Lung (tissue), 12 donors: ENCODE measurements around the gene FBF1. TPM values are rescaled to one million over a fixed set of nuclear protein-coding genes. Genes with fewer than 3 reads are reported as not detected.

Source experiments
- ATAC-seq: fragments of 200-7000 bp; cut with Tn5 transposase; one replicate; pipeline ENCODE4 v1.9.1; 2020; ENCODE audit warnings: moderate number of reproducible peaks; ENCODE audit not compliant: insufficient read depth, low FRiP score
- DNase-seq, 3 donors: peaks; one replicate each; pipeline ENCODE4 v3.0.0-alpha.2; 2013 to 2017
- H3K27ac ChIP-seq, 2 donors: one replicate each; pipeline ENCODE4 v1.5.1; 2013; ENCODE audit warnings: mild to moderate bottlenecking in 2 of 2, moderate library complexity in 2 of 2, control low read depth in 1 of 2, inconsistent platforms in 1 of 2, low read depth in 1 of 2, low read length in 1 of 2
- H3K27me3 ChIP-seq, 3 donors: one replicate each; pipeline ENCODE4 v1.5.1; 2013; ENCODE audit warnings: low read length in 2 of 3; ENCODE audit not compliant: control insufficient read depth in 3 of 3, insufficient read depth in 3 of 3
- H3K36me3 ChIP-seq, 4 donors: one replicate each; pipeline ENCODE4 v1.5.1; 2013; ENCODE audit warnings: low read length in 4 of 4, mild to moderate bottlenecking in 1 of 4, moderate library complexity in 1 of 4; ENCODE audit not compliant: control insufficient read depth in 4 of 4, insufficient read depth in 4 of 4
- H3K4me1 ChIP-seq, 5 donors: one replicate each; pipeline ENCODE4 v1.5.1; 2013; ENCODE audit warnings: low read length in 5 of 5, mild to moderate bottlenecking in 2 of 5, moderate library complexity in 1 of 5; ENCODE audit not compliant: control insufficient read depth in 5 of 5, insufficient read depth in 5 of 5
- H3K4me3 ChIP-seq: one replicate; pipeline ENCODE4 v1.5.1; 2013; ENCODE audit warnings: mild to moderate bottlenecking, control low read depth, moderate library complexity
- H3K9ac ChIP-seq, 2 donors: one replicate each; pipeline ENCODE4 v1.5.1; 2013; ENCODE audit warnings: low read length in 2 of 2, control low read depth in 1 of 2; ENCODE audit not compliant: insufficient read depth in 1 of 2
- H3K9me3 ChIP-seq, 4 donors: one replicate each; pipeline ENCODE4 v1.5.1; 2013; ENCODE audit warnings: low read length in 3 of 4, mild to moderate bottlenecking in 1 of 4, moderate library complexity in 1 of 4; ENCODE audit not compliant: control insufficient read depth in 4 of 4, insufficient read depth in 3 of 4
- WGBS, 2 donors: extraction: QIAGEN DNeasy Blood & Tissue Kit; methylation state at CpG; one replicate each; pipeline ENCODE4 v1.1.7; 2013; 5-methylcytosine and 5-hydroxymethylcytosine counted together
- polyA plus RNA-seq, 2 donors: library from polyadenylated mRNA; stranded (reverse); fragments of 200-250 nt; gene quantifications; one replicate each; pipeline ENCODE4 v1.2.1, GENCODE V29; 2013
- total RNA-seq, 2 donors: library from RNA; depleted of rRNA in 1 of 2; stranded (reverse); fragments of >200 nt in 1 of 2; gene quantifications; one replicate each; pipeline ENCODE4 v1.2.1, GENCODE V29; 2014 to 2021
- TF ChIP-seq, protein P1 (sequence below): IDR thresholded peaks from 2 replicates; pipeline ENCODE4 v1.5.1; 2012; ENCODE audit warnings: mild to moderate bottlenecking; ENCODE audit errors: control extremely low read depth, extremely low read depth
- donor health status: control.
- donor health status: control.
- donor health status: Bipolar disorder and iron deficiency.
- donor health status: healthy.
- donor health status: DM: yes; HTN: yes; CAD: no.

The FBF1 gene
- total and polyA plus RNA-seq, 4 donors, result 4.6 to 18.7 (median 13.1) TPM

DNA sequence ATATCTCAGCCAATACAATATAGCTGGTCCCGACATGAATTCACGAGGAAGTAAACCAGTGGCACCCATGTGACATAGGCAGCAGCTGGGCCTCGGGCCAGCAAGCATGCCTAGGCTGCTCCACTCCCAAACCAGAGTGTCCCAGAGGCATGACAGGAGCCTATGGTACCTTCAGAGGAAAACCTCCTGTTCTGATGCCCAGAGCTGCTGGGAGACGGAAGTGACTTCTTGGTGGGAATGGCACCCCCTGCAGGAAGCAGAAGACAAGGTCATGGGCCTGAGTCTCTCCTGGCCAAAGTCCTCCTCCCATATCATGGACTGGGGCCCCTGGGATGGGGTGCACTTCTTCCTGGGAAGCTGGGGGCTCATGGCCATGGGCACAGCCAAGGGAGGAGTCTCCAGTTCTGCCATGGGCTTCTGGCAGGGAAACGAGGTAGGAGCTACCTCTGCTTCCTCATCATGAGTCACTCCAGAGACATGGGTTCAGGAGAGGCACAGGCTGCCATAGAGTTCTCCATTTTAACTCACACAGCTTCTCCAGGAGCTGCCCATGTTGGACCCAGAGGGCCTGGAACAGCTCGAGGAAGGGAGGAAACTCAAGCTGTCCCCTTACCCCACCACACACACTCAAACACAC lies 13.4 kb downstream of the FBF1 start:
- TF ChIP-seq, protein P1, sequence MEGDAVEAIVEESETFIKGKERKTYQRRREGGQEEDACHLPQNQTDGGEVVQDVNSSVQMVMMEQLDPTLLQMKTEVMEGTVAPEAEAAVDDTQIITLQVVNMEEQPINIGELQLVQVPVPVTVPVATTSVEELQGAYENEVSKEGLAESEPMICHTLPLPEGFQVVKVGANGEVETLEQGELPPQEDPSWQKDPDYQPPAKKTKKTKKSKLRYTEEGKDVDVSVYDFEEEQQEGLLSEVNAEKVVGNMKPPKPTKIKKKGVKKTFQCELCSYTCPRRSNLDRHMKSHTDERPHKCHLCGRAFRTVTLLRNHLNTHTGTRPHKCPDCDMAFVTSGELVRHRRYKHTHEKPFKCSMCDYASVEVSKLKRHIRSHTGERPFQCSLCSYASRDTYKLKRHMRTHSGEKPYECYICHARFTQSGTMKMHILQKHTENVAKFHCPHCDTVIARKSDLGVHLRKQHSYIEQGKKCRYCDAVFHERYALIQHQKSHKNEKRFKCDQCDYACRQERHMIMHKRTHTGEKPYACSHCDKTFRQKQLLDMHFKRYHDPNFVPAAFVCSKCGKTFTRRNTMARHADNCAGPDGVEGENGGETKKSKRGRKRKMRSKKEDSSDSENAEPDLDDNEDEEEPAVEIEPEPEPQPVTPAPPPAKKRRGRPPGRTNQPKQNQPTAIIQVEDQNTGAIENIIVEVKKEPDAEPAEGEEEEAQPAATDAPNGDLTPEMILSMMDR, result peak; percentile 2
- no peaks in the 10 kb centered on the region for H3K9me3 ChIP-seq
- ATAC-seq (peak; percentile 85), DNase-seq (peak in 2 of 3 donors; percentile 25 to 37)
- H3K27ac ChIP-seq, result no peak overlapping the region
- no peak overlapping the region for H3K4me3 ChIP-seq
- H3K36me3 ChIP-seq, result peaks cover 0 to 1% (median 0%) of the 10 kb centered on the region in 4 donors
- 46 to 52% methylated on average over 6 of the region's 6 CpGs for WGBS, 2 donors
- H3K9ac ChIP-seq, result peak overlapping the region in 1 of 2 donors; percentile 17
- H3K4me1 ChIP-seq, result no peaks in the 10 kb centered on the region
- no peaks in the 10 kb centered on the region for H3K27me3 ChIP-seq

DNA sequence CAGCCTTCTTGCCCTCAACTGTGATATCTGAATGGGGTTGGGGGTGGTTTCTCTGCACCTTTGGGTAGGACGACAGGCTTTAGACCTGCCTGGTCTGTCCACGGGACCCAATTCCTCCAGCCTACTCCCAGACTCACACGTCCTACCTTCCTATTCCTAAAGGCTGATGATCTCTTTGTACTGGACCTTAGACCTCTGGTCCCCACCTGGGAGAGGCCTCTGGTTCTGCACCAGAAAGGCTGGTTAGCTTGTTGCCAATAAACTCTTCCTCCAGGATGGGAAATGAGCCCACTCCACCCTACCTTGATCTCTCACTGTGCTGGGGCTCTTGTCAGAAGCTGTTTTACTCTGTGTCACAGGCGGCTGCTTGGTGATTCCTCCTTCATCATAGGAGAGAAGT lies 14.4 kb downstream of the FBF1 start:
- 96 to 97% methylated on average over 4 of the region's 4 CpGs for WGBS, 2 donors
- DNase-seq (no peak), ATAC-seq (no peak)
- H3K9me3 ChIP-seq, result no peaks in the 10 kb centered on the region
- no peaks in the 10 kb centered on the region for H3K36me3 ChIP-seq
- H3K9ac ChIP-seq, result no peak overlapping the region
- no peaks in the 10 kb centered on the region for H3K4me1 ChIP-seq
- no peaks in the 10 kb centered on the region for H3K27me3 ChIP-seq
- TF ChIP-seq, protein P1, result no peak
- no peak overlapping the region for H3K4me3 ChIP-seq
- H3K27ac ChIP-seq, result no peak overlapping the region

DNA sequence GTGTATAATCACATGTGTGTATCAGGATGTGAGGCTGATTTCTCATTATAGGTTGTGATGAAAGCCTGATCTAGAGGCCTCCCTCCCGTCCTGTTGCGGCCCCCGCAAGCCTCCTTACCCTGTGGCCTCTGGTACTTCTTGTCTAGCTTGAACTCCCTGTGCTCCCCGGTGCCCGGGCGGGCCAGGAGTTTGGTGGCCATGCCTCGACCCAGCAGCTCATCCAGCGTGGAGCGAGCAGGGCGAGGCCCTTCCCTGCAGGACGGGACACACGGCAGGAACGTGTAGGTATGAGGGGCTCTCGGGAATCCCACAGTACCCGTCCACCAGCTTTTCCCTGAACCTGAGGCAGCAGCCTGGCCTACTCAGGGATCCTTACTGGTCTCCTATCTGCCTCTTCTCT lies 14.9 kb downstream of the FBF1 start:
- H3K4me1 ChIP-seq, result no peaks in the 10 kb centered on the region
- WGBS, 2 donors, result 95 to 97% methylated on average over 15 of the region's 15 CpGs
- no peaks in the 10 kb centered on the region for H3K27me3 ChIP-seq
- H3K27ac ChIP-seq, result no peak overlapping the region
- no peak for DNase-seq
- TF ChIP-seq, protein P1, result no peak
- H3K9ac ChIP-seq, result no peak overlapping the region
- H3K36me3 ChIP-seq, result no peaks in the 10 kb centered on the region
- no peaks in the 10 kb centered on the region for H3K9me3 ChIP-seq
- no peak for ATAC-seq
- no peak overlapping the region for H3K4me3 ChIP-seq

DNA sequence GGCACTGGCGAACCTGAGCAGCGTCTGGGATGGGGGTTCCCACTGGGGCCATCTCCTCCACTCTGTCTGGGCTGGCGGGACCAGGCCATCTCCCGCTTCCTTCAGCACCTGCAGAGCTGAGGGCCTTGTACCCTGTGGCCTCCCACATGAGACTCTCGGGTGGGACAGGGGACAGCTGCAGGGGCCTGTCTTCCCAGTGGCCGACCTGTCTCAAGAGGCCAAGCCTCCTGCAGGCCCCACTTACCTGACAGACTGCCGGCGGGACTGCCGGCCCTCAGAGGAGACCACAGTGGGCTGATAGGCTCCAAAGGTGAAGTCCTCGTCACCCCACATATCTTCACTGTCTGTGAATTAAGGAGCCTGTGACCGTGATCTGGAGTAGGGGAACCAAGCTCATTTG lies 15.7 kb downstream of the FBF1 start:
- H3K4me1 ChIP-seq, result no peaks in the 10 kb centered on the region
- no peak overlapping the region for H3K4me3 ChIP-seq
- WGBS, 2 donors, result 97 to 98% methylated on average over 10 to 11 of the region's 11 CpGs
- TF ChIP-seq, protein P1, result no peak
- no peak overlapping the region for H3K27ac ChIP-seq
- no peak overlapping the region for H3K9ac ChIP-seq
- no peaks in the 10 kb centered on the region for H3K9me3 ChIP-seq
- DNase-seq (no peak), ATAC-seq (no peak)
- H3K27me3 ChIP-seq, result no peaks in the 10 kb centered on the region
- H3K36me3 ChIP-seq, result no peaks in the 10 kb centered on the region
